Lower leg skin (tissue), 4 donors: ENCODE results near the gene PRMT9. TPM values are rescaled to one million over a fixed set of nuclear protein-coding genes. Genes with fewer than 3 reads are reported as not detected.

Experiments
- DNase-seq, 2 donors: peaks; one replicate each; pipeline ENCODE4 v3.0.0-alpha.2; 2019; ENCODE audit warnings: low spot score in 2 of 2
- H3K4me3 ChIP-seq: fragments of 200-600 bp; sonication (generic); 2 replicates; pipeline ENCODE4 v1.5.1; 2017; ENCODE audit warnings: mild to moderate bottlenecking, low read depth; ENCODE audit not compliant: poor library complexity, severe bottlenecking
- CTCF ChIP-seq, 3 donors: fragments of 450-650 bp; IDR thresholded peaks; one replicate each; pipeline ENCODE4 v1.5.1; 2016; ENCODE audit warnings: antibody characterized with exemption in 3 of 3, mild to moderate bottlenecking in 3 of 3, moderate library complexity in 2 of 3
- POLR2A ChIP-seq, 2 donors: fragments of 450-650 bp; IDR thresholded peaks; one replicate each; pipeline ENCODE4 v1.6.1; 2016 to 2017; ENCODE audit warnings: antibody characterized with exemption in 2 of 2, mild to moderate bottlenecking in 1 of 2, moderate library complexity in 1 of 2
- WGBS, 2 donors: methylation state at CpG; one replicate each; pipeline ENCODE4 v1.1.5; 2018; 5-methylcytosine and 5-hydroxymethylcytosine counted together
- intact Hi-C: fragments of 100-400 bp; cut with DNase I; formaldehyde crosslinking; loops from one replicate; pipeline ENCODE4 v1.15.0; 2023; ENCODE audit warnings: low total_unique reads
- total RNA-seq, 4 donors: library from RNA; depleted of rRNA; stranded (reverse); fragments of >200 nt; gene quantifications; one replicate each; pipeline ENCODE4 v1.1.0, GENCODE V29; 2016

Gene PRMT9
- total RNA-seq, 4 donors from 2014 or later: 7.6 to 10.3 (median 9.1) TPM

GRCh38 chr4:147629783-147630730, 53.9 kb downstream of the PRMT9 start:
- DNase-seq: no peak

GRCh38 chr4:147628415-147628814, 55.5 kb downstream of the PRMT9 start:
- DNase-seq: no peak
- intact Hi-C loops: no loop called here
- TF ChIP-seq POLR2A (IDR thresholded peaks at IDR 0.05): no peak
- no peak for TF ChIP-seq CTCF (IDR thresholded peaks at IDR 0.05)
- WGBS, 2 donors: 72 to 76% methylated on average over 3 of the region's 3 CpGs
- H3K4me3 ChIP-seq: no peak overlapping the region

More at GRCh38 chr4:147629783-147630730, 53.9 kb downstream of the PRMT9 start:
- TF ChIP-seq POLR2A (IDR thresholded peaks at IDR 0.05) (no peak), CTCF (IDR thresholded peaks at IDR 0.05) (no peak)
- WGBS, 2 donors: 84 to 87% methylated on average over 1 of the region's 1 CpG
- intact Hi-C loops: no loop called here
- no peak overlapping the region for H3K4me3 ChIP-seq

- DNase-seq: no peak
- intact Hi-C loops: no loop called here
- TF ChIP-seq POLR2A (IDR thresholded peaks at IDR 0.05) (no peak), CTCF (IDR thresholded peaks at IDR 0.05) (no peak)
- WGBS, 2 donors: 99 to 100% methylated on average over 4 of the region's 4 CpGs
- no peak overlapping the region for H3K4me3 ChIP-seq
Observed at GRCh38 chr4:147626903-147627302, 57.1 kb downstream of the PRMT9 start.

GRCh38 chr4:147625733-147626132, 58.2 kb downstream of the PRMT9 start:
- intact Hi-C loops: no loop called here

GRCh38 chr4:147620315-147620714, 63.6 kb downstream of the PRMT9 start:
- intact Hi-C loops: no loop called here
- no peak for TF ChIP-seq CTCF (IDR thresholded peaks at IDR 0.05)
- TF ChIP-seq POLR2A (IDR thresholded peaks at IDR 0.05): no peak
- H3K4me3 ChIP-seq: no peak overlapping the region
- DNase-seq: no peak
- WGBS, 2 donors: 78 to 82% methylated on average over 2 of the region's 2 CpGs

More at GRCh38 chr4:147625733-147626132, 58.2 kb downstream of the PRMT9 start:
- no peak overlapping the region for H3K4me3 ChIP-seq
- WGBS, 2 donors: 89 to 92% methylated on average over 6 of the region's 6 CpGs
- TF ChIP-seq CTCF (IDR thresholded peaks at IDR 0.05) (no peak), POLR2A (IDR thresholded peaks at IDR 0.05) (no peak)
- no peak for DNase-seq
